NCI-H460 (cell line): ENCODE results near the gene CNIH1. TPM values are rescaled to one million over a fixed set of nuclear protein-coding genes. Genes with fewer than 3 reads are reported as not detected.
"Not testable (repeated sequence)": the region's sequence is repeated elsewhere in the genome, so short reads cannot be mapped to it uniquely, and the experiment has no call there.

Experiments
- DNase-seq: peaks from one replicate; pipeline ENCODE4 v3.0.0-alpha.2; 2016; ENCODE audit warnings: low read depth; ENCODE audit errors: extremely low read depth
- total RNA-seq: library from RNA; depleted of rRNA; stranded (reverse); fragments of >200 nt; shearing (Covaris generic); gene quantifications from 2 replicates; pipeline ENCODE4 v1.2.3, GENCODE V29; 2014; rRNA removed

Gene CNIH1
- total RNA-seq, 1 experiment from 2014 or later = 351 TPM

- no peak for DNase-seq
Measured at GRCh38 chr14:54392131-54392859, 48.9 kb downstream of the CNIH1 start.

GRCh38 chr14:54387328-54387727, 53.8 kb downstream of the CNIH1 start:
- DNase-seq = no peak

GRCh38 chr14:54385556-54385955, 55.6 kb downstream of the CNIH1 start:
- DNase-seq = no peak

- no peak for DNase-seq
Measured at GRCh38 chr14:54383835-54384234, 57.3 kb downstream of the CNIH1 start.

- DNase-seq = no peak
Measured at GRCh38 chr14:54381821-54382220, 59.4 kb downstream of the CNIH1 start.

GRCh38 chr14:54380558-54380957, 60.6 kb downstream of the CNIH1 start:
- DNase-seq = not testable (repeated sequence)

GRCh38 chr14:54378893-54379292, 62.3 kb downstream of the CNIH1 start:
- DNase-seq = not testable (repeated sequence)

GRCh38 chr14:54377501-54377900, 63.7 kb downstream of the CNIH1 start:
- no peak for DNase-seq

GRCh38 chr14:54374117-54374884, 66.9 kb downstream of the CNIH1 start:
- DNase-seq = no peak

Other genes with a start within 250 kb of the CNIH1 start
- gene CDKN3, start 44.4 kb downstream of the CNIH1 start, total RNA-seq = 147 and 177 TPM in 2 replicates
- gene GMFB, start 47.6 kb upstream of the CNIH1 start, total RNA-seq = 106 and 110 TPM in 2 replicates
- 19.0 and 24.5 TPM in 2 replicates for gene CGRRF1, start 68.5 kb upstream of the CNIH1 start, total RNA-seq
- gene SAMD4A, start 125.8 kb upstream of the CNIH1 start, total RNA-seq = 21.4 and 23.4 TPM in 2 replicates